Right atrium auricular region (tissue), 2 donors: ENCODE measurements around the gene TRIM40. TPM values are rescaled to one million over a fixed set of nuclear protein-coding genes. Genes with fewer than 3 reads are reported as not detected.
"Not testable (repeated sequence)": the region's sequence is repeated elsewhere in the genome, so short reads cannot be mapped to it uniquely, and the experiment has no call there.

Experiments used
- DNase-seq: peaks from one replicate; pipeline ENCODE4 v3.0.0-alpha.2; 2019; ENCODE audit warnings: low spot score
- H3K27ac ChIP-seq, 2 donors: fragments of 200-600 bp; sonication (generic); 1 replicate in 1 of 2; 2 replicates in 1 of 2; pipeline ENCODE4 v1.5.1; 2016 to 2019
- H3K27me3 ChIP-seq, 2 donors: fragments of 200-600 bp; sonication (generic); one replicate each; pipeline versions ENCODE4 v1.5.1 to v1.6.0; 2017 to 2019
- H3K36me3 ChIP-seq: fragments of 200-600 bp; sonication (generic); one replicate; pipeline ENCODE4 v1.5.1; 2016
- H3K4me1 ChIP-seq, 2 donors: fragments of 200-600 bp; sonication (generic); one replicate each; pipeline versions ENCODE4 v1.5.1 to v1.6.0; 2017 to 2019
- H3K4me3 ChIP-seq, 2 donors: fragments of 200-600 bp; sonication (generic); 1 replicate in 1 of 2; 2 replicates in 1 of 2; pipeline ENCODE4 v1.5.1; 2017 to 2019; ENCODE audit warnings: mild to moderate bottlenecking in 1 of 2, moderate library complexity in 1 of 2
- H3K9me3 ChIP-seq, 2 donors: fragments of 200-600 bp; sonication (generic); one replicate each; pipeline ENCODE4 v1.5.1; 2019
- total RNA-seq, 2 donors: library from RNA; depleted of rRNA; stranded (reverse); fragments of >200 nt; gene quantifications; one replicate each; pipeline ENCODE4 v1.1.0, GENCODE V29; 2016
- TF ChIP-seq, protein P1 (sequence below), 2 donors: fragments of 200-600 bp; sonication (generic); IDR thresholded peaks; one replicate each; pipeline ENCODE4 v1.5.1; 2019; ENCODE audit warnings: antibody characterized with exemption in 2 of 2

TRIM40 gene
- total RNA-seq, 2 donors from 2014 or later: not detected

DNA sequence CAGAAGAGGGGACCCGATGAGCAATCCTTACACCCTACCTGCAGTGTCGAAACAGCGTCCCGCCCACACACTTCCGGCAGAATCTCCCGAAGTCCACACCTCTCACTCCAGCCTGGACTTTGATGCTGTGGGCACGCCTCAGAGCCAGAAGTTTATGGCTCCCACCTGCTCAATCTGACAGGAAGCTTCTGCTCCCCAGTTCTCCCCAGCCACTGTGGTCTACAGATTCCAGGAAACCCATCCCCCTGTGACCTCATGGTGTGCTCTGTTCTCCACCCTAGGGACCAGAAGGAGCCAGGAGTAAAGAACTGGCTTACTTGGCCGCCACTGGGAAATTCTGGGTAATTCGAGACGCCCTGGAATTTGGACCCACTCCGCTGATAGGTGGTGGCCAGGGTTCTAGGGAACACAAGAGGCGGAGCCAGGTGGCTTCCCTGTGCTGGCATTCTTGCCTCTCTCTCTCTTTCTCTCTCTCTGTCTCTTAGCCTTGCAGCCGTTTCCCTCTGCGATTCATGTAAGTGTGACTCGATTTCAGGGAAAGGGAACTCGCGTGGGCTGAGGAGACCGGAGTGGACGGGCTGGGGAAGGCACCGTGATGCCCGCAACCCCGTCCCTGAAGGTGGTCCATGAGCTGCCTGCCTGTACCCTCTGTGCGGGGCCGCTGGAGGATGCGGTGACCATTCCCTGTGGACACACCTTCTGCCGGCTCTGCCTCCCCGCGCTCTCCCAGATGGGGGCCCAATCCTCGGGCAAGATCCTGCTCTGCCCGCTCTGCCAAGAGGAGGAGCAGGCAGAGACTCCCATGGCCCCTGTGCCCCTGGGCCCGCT is 27.4 kb downstream of the TRIM40 start, which contains the start of gene TRIM15:
Gene TRIM15, plus strand, starts transcription at position 457 of the 828 bp plus-strand sequence. Its CDS starts 139 bp downstream, at position 596.
- H3K9me3 ChIP-seq: no peaks in the 10 kb centered on the region
- no peaks in the 10 kb centered on the region for H3K36me3 ChIP-seq
- TF ChIP-seq, protein P1, sequence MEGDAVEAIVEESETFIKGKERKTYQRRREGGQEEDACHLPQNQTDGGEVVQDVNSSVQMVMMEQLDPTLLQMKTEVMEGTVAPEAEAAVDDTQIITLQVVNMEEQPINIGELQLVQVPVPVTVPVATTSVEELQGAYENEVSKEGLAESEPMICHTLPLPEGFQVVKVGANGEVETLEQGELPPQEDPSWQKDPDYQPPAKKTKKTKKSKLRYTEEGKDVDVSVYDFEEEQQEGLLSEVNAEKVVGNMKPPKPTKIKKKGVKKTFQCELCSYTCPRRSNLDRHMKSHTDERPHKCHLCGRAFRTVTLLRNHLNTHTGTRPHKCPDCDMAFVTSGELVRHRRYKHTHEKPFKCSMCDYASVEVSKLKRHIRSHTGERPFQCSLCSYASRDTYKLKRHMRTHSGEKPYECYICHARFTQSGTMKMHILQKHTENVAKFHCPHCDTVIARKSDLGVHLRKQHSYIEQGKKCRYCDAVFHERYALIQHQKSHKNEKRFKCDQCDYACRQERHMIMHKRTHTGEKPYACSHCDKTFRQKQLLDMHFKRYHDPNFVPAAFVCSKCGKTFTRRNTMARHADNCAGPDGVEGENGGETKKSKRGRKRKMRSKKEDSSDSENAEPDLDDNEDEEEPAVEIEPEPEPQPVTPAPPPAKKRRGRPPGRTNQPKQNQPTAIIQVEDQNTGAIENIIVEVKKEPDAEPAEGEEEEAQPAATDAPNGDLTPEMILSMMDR (IDR thresholded peaks at IDR 0.05): no peak
- no peaks in the 10 kb centered on the region for H3K4me1 ChIP-seq
- H3K27ac ChIP-seq: no peak within 1 kb of the TSS
- no peak within 1 kb of the TSS for H3K4me3 ChIP-seq
- no peak for DNase-seq
- no peaks in the 10 kb centered on the region for H3K27me3 ChIP-seq

DNA sequence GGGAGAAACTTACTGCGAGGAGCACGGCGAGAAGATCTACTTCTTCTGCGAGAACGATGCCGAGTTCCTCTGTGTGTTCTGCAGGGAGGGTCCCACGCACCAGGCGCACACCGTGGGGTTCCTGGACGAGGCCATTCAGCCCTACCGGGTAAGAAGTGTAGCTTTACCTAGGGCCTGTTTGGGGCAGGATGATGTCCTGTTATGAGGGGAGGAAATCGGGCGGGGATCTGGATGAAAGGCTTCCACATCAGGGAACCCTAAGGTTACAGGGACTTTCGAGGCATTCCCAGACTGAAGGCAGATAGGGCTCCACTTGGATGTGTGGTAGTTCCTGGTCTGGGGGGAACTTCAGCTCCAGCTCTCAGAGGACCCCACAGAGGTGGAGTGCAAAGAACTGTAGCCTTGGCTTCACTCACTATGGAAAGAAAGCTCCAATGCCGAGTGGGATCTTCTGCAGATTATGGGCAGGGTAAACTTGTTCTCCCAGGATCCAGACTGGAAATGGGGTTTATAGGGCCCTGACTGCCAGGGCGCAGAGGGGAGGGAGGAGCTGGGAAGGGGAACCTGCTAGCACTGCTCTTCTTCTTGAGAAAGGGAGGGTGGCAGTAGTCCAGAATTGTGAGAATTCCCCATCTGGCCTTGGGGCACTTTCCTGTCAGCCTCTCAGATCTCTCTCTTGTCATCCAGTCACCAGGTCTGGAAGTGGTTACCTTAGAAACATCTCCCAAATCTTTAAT is 28.1 kb downstream of the TRIM40 start:
- no peaks in the 10 kb centered on the region for H3K27me3 ChIP-seq
- DNase-seq: no peak
- no peak overlapping the region for H3K27ac ChIP-seq
- H3K4me1 ChIP-seq: no peaks in the 10 kb centered on the region
- H3K9me3 ChIP-seq: no peaks in the 10 kb centered on the region
- TF ChIP-seq, protein P1 (IDR thresholded peaks at IDR 0.05): no peak
- H3K4me3 ChIP-seq: no peak overlapping the region
- H3K36me3 ChIP-seq: no peaks in the 10 kb centered on the region

DNA sequence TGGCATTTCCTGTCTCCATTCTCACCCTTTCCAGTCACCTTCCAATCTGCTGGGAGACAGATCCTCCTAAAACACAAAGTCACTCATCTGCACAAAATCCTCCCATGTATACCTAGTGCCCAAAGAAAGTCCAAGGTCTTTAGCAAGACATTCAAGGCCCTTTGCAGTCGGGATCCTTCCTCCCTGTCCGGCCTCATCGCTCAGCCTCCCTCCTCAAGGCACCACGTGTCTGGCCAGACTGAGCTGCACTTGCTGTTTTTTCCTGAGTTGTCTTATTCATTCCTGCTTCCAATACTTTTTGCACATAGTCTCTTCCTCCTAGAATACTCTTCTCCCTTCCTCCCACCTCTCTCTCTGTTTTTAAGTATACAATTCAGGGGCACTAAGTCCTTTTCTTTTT is 28.8 kb downstream of the TRIM40 start:
- TF ChIP-seq, protein P1 (IDR thresholded peaks at IDR 0.05): no peak
- no peaks in the 10 kb centered on the region for H3K27me3 ChIP-seq
- no peak overlapping the region for H3K27ac ChIP-seq
- H3K4me3 ChIP-seq: no peak overlapping the region
- H3K4me1 ChIP-seq: no peaks in the 10 kb centered on the region
- DNase-seq: no peak
- no peaks in the 10 kb centered on the region for H3K9me3 ChIP-seq
- H3K36me3 ChIP-seq: no peaks in the 10 kb centered on the region

GRCh38 chr6:30165238-30165637 is 29.3 kb downstream of the TRIM40 start:
- H3K4me3 ChIP-seq, H3K9me3 ChIP-seq, H3K4me1 ChIP-seq, DNase-seq, H3K27ac ChIP-seq, H3K27me3 ChIP-seq, H3K36me3 ChIP-seq: not testable (repeated sequence)

DNA sequence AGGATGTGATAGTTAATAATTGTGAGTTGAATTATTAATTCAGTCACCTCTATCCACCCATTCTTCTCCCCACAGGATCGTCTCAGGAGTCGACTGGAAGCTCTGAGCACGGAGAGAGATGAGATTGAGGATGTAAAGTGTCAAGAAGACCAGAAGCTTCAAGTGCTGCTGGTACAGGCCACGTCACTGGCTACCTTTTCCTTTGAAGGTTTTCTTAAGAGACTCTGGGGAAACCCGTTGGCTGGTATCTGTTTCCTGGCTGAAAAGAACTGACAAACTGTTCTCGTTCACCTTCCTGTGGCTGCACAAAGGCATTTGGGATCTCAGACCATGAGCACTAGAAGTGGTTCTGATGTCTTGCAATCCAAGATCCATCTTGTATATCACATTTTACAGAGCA is 31.2 kb downstream of the TRIM40 start:
- H3K27me3 ChIP-seq: peaks cover 0 to 13% of the 10 kb centered on the region in 2 donors

More for the DNA sequence above, 31.2 kb downstream of the TRIM40 start:
- peaks cover 0 to 5% of the 10 kb centered on the region in 2 donors for H3K4me1 ChIP-seq
- no peaks in the 10 kb centered on the region for H3K36me3 ChIP-seq
- no peak for DNase-seq
- H3K9me3 ChIP-seq: no peaks in the 10 kb centered on the region
- TF ChIP-seq, protein P1 (IDR thresholded peaks at IDR 0.05): no peak
- H3K4me3 ChIP-seq: no peak overlapping the region
- H3K27ac ChIP-seq: no peak overlapping the region
